ENCODE measurements around the gene MRPL27.

DNA sequence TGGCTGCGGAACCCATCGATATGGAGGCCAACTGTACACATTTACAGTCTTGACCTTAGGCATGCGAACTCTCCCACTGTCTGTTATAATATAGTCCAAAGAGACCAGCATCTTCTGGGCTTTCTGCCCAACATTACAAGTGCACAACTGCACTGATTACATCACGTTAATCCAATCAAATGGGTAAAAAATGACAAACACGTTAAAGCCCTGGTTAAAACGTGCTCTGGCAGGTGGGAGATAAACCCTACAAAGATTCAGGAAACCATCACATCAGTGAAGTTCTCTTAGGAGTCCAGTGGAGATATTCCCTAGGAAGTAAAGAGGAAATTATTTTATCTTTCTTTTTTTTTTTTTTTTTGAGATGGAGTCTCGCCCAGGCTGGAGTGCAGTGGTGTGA is 50.7 kb downstream of the MRPL27 start:
- TF ChIP-seq, protein P1, sequence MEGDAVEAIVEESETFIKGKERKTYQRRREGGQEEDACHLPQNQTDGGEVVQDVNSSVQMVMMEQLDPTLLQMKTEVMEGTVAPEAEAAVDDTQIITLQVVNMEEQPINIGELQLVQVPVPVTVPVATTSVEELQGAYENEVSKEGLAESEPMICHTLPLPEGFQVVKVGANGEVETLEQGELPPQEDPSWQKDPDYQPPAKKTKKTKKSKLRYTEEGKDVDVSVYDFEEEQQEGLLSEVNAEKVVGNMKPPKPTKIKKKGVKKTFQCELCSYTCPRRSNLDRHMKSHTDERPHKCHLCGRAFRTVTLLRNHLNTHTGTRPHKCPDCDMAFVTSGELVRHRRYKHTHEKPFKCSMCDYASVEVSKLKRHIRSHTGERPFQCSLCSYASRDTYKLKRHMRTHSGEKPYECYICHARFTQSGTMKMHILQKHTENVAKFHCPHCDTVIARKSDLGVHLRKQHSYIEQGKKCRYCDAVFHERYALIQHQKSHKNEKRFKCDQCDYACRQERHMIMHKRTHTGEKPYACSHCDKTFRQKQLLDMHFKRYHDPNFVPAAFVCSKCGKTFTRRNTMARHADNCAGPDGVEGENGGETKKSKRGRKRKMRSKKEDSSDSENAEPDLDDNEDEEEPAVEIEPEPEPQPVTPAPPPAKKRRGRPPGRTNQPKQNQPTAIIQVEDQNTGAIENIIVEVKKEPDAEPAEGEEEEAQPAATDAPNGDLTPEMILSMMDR (IDR thresholded peaks at IDR 0.05; ENCODE audit: insufficient read depth, low read length) = no peak
- TF ChIP-seq, protein P2, sequence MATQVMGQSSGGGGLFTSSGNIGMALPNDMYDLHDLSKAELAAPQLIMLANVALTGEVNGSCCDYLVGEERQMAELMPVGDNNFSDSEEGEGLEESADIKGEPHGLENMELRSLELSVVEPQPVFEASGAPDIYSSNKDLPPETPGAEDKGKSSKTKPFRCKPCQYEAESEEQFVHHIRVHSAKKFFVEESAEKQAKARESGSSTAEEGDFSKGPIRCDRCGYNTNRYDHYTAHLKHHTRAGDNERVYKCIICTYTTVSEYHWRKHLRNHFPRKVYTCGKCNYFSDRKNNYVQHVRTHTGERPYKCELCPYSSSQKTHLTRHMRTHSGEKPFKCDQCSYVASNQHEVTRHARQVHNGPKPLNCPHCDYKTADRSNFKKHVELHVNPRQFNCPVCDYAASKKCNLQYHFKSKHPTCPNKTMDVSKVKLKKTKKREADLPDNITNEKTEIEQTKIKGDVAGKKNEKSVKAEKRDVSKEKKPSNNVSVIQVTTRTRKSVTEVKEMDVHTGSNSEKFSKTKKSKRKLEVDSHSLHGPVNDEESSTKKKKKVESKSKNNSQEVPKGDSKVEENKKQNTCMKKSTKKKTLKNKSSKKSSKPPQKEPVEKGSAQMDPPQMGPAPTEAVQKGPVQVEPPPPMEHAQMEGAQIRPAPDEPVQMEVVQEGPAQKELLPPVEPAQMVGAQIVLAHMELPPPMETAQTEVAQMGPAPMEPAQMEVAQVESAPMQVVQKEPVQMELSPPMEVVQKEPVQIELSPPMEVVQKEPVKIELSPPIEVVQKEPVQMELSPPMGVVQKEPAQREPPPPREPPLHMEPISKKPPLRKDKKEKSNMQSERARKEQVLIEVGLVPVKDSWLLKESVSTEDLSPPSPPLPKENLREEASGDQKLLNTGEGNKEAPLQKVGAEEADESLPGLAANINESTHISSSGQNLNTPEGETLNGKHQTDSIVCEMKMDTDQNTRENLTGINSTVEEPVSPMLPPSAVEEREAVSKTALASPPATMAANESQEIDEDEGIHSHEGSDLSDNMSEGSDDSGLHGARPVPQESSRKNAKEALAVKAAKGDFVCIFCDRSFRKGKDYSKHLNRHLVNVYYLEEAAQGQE (IDR thresholded peaks at IDR 0.05; ENCODE audit: insufficient replicate concordance, low read depth) = no peak
- TF ChIP-seq POLR2AphosphoS5 (IDR thresholded peaks at IDR 0.05; ENCODE audit: low read depth) = no peak
- TF ChIP-seq SPI1 (IDR thresholded peaks at IDR 0.05; ENCODE audit: borderline replicate concordance, low read depth) = no peak
- no peak for TF ChIP-seq GABPA (IDR thresholded peaks at IDR 0.05; ENCODE audit: low read depth)
